Astrocyte (in vitro differentiated cells and primary cell): Measurements from ENCODE around the gene RANBP17. TPM values are rescaled to one million over a fixed set of nuclear protein-coding genes. Genes with fewer than 3 reads are reported as not detected.

Source experiments
- DNase-seq: peaks from one replicate; pipeline ENCODE4 v3.0.0-alpha.2; 2010; ENCODE audit warnings: low read depth
- FAIRE-seq: peaks from 2 replicates; lab custom pipeline; 2011; peaks lifted over from hg19 to GRCh38; lab: Jason Lieb, UNC
- H2AFZ ChIP-seq: 2 replicates; pipeline ENCODE4 v1.6.0; 2012; ENCODE audit warnings: low read depth, low read length, inconsistent platforms
- H3K27ac ChIP-seq: 2 replicates; pipeline ENCODE4 v1.5.1; 2011; ENCODE audit warnings: low read depth, low read length, inconsistent platforms
- H3K27me3 ChIP-seq: 2 replicates; pipeline ENCODE4 v1.6.0; 2011; ENCODE audit warnings: low read length, inconsistent platforms; ENCODE audit not compliant: insufficient read depth
- H3K36me3 ChIP-seq: 2 replicates; pipeline ENCODE4 v1.5.1; 2011; ENCODE audit warnings: low read length, inconsistent platforms; ENCODE audit not compliant: insufficient read depth
- H3K4me1 ChIP-seq: 2 replicates; pipeline ENCODE4 v1.5.1; 2011; ENCODE audit warnings: low read length, inconsistent platforms; ENCODE audit not compliant: insufficient read depth
- H3K4me2 ChIP-seq: 2 replicates; pipeline ENCODE4 v1.6.0; 2012; ENCODE audit warnings: low read length, inconsistent platforms
- H3K4me3 ChIP-seq: 2 replicates; pipeline ENCODE4 v1.5.1; 2011; ENCODE audit warnings: low read depth, mild to moderate bottlenecking, low read length, inconsistent platforms; ENCODE audit not compliant: insufficient read depth
- H3K79me2 ChIP-seq: 2 replicates; pipeline ENCODE4 v1.6.0; 2012; ENCODE audit warnings: mild to moderate bottlenecking, low read length, inconsistent platforms; ENCODE audit not compliant: insufficient read depth
- H3K9ac ChIP-seq: 2 replicates; pipeline ENCODE4 v1.6.0; 2012; ENCODE audit warnings: mild to moderate bottlenecking, low read length, inconsistent platforms
- H3K9me3 ChIP-seq: 2 replicates; pipeline ENCODE4 v1.5.1; 2012; ENCODE audit warnings: low read depth, mild to moderate bottlenecking, low read length, inconsistent platforms; ENCODE audit not compliant: insufficient read depth
- H4K20me1 ChIP-seq: 2 replicates; pipeline ENCODE4 v1.6.0; 2012; ENCODE audit warnings: low read length, inconsistent platforms; ENCODE audit not compliant: insufficient read depth
- H3K27ac Mint-ChIP-seq: one replicate; pipeline ENCODE4 v1.8.0; 2021; ENCODE audit warnings: mild to moderate bottlenecking, mixed read lengths; ENCODE audit not compliant: unreplicated experiment
- H3K27me3 Mint-ChIP-seq: one replicate; pipeline ENCODE4 v1.8.0; 2021; ENCODE audit warnings: low read depth, mixed read lengths; ENCODE audit not compliant: unreplicated experiment
- H3K36me3 Mint-ChIP-seq: one replicate; pipeline ENCODE4 v1.8.0; 2021; ENCODE audit warnings: low read depth, mixed read lengths; ENCODE audit not compliant: unreplicated experiment
- H3K4me1 Mint-ChIP-seq: one replicate; pipeline ENCODE4 v1.8.0; 2021; ENCODE audit warnings: low read depth, mixed read lengths; ENCODE audit not compliant: unreplicated experiment
- H3K4me3 Mint-ChIP-seq: one replicate; pipeline ENCODE4 v1.8.0; 2021; ENCODE audit warnings: mild to moderate bottlenecking, moderate library complexity, mixed read lengths; ENCODE audit not compliant: unreplicated experiment
- H3K9me3 Mint-ChIP-seq: one replicate; pipeline ENCODE4 v1.8.0; 2021; ENCODE audit warnings: mild to moderate bottlenecking, mixed read lengths; ENCODE audit not compliant: unreplicated experiment
- CTCF ChIP-seq: IDR thresholded peaks from 2 replicates; pipeline ENCODE4 v1.5.1; 2011; ENCODE audit warnings: low read depth, mild to moderate bottlenecking, inconsistent platforms, low read length, moderate library complexity; ENCODE audit not compliant: insufficient read depth
- EZH2 ChIP-seq: IDR thresholded peaks from 2 replicates; pipeline ENCODE4 v1.6.1; 2012; ENCODE audit warnings: mild to moderate bottlenecking, low read length, inconsistent platforms; ENCODE audit not compliant: insufficient read depth
- total RNA-seq: library from RNA; stranded (reverse); gene quantifications from 2 replicates; pipeline ENCODE4 v1.2.1, GENCODE V29; 2021

RANBP17 gene
- total RNA-seq, 1 donor from 2014 or later: 16.2 TPM

GRCh38 chr5:171226864-171227263, 365.0 kb downstream of the RANBP17 start:
- H3K27me3 Mint-ChIP-seq: no peaks in the 10 kb centered on the region
- no peaks in the 10 kb centered on the region for H3K9me3 Mint-ChIP-seq
- no peak for FAIRE-seq
- H3K4me2 ChIP-seq: no peak overlapping the region
- no peak overlapping the region for H3K27ac ChIP-seq
- DNase-seq: no peak
- no peaks in the 10 kb centered on the region for H3K36me3 Mint-ChIP-seq
- H3K4me1 Mint-ChIP-seq: no peaks in the 10 kb centered on the region
- H3K27me3 ChIP-seq: no peaks in the 10 kb centered on the region
- no peaks in the 10 kb centered on the region for H3K36me3 ChIP-seq
- H3K27ac Mint-ChIP-seq: no peak overlapping the region
- no peaks in the 10 kb centered on the region for H3K4me1 ChIP-seq
- H3K4me3 Mint-ChIP-seq: no peak overlapping the region
- H3K79me2 ChIP-seq: no peaks in the 10 kb centered on the region
- no peak overlapping the region for H3K4me3 ChIP-seq
- H3K9ac ChIP-seq: no peak overlapping the region
- H3K9me3 ChIP-seq: no peaks in the 10 kb centered on the region
- no peak overlapping the region for H2AFZ ChIP-seq
- H4K20me1 ChIP-seq: no peaks in the 10 kb centered on the region
- TF ChIP-seq CTCF: no peak
- no peak for TF ChIP-seq EZH2

- no peak for FAIRE-seq
- no peak overlapping the region for H3K4me3 ChIP-seq
- no peaks in the 10 kb centered on the region for H3K27me3 ChIP-seq
Observed at GRCh38 chr5:171236651-171237050, 374.8 kb downstream of the RANBP17 start.

More at GRCh38 chr5:171236651-171237050, 374.8 kb downstream of the RANBP17 start:
- Mint-ChIP-seq H3K4me1 (no peaks in the 10 kb centered on the region), H3K4me3 (no peak overlapping the region), H3K27ac (no peak overlapping the region), H3K9me3 (no peaks in the 10 kb centered on the region), H3K36me3 (no peaks in the 10 kb centered on the region), H3K27me3 (no peaks in the 10 kb centered on the region)
- H3K36me3 ChIP-seq: no peaks in the 10 kb centered on the region
- no peaks in the 10 kb centered on the region for H3K9me3 ChIP-seq
- no peaks in the 10 kb centered on the region for H4K20me1 ChIP-seq
- no peaks in the 10 kb centered on the region for H3K79me2 ChIP-seq
- no peak overlapping the region for H3K27ac ChIP-seq
- no peak overlapping the region for H2AFZ ChIP-seq
- H3K9ac ChIP-seq: no peak overlapping the region
- no peak overlapping the region for H3K4me2 ChIP-seq
- TF ChIP-seq CTCF: no peak
- TF ChIP-seq EZH2: no peak
- no peak for DNase-seq
- no peaks in the 10 kb centered on the region for H3K4me1 ChIP-seq
